Transverse colon (tissue), 4 donors: ENCODE results near the gene RITA1. TPM values are rescaled to one million over a fixed set of nuclear protein-coding genes. Genes with fewer than 3 reads are reported as not detected.

ENCODE experiments used
- DNase-seq: peaks from one replicate; pipeline ENCODE4 v3.0.0-alpha.2; 2019
- H3K27ac ChIP-seq, 4 donors: fragments of 200-600 bp; sonication (generic); 2 replicates each; pipeline ENCODE4 v1.5.1; 2016 to 2018; ENCODE audit warnings: inconsistent platforms in 4 of 4
- H3K27me3 ChIP-seq: fragments of 200-600 bp; sonication (generic); 2 replicates; pipeline ENCODE4 v1.5.1; 2017; ENCODE audit warnings: inconsistent platforms
- H3K36me3 ChIP-seq, 4 donors: fragments of 200-600 bp; sonication (generic); 2 replicates each; pipeline ENCODE4 v1.5.1; 2017 to 2019; ENCODE audit warnings: inconsistent platforms in 4 of 4
- H3K4me1 ChIP-seq, 4 donors: fragments of 200-600 bp; sonication (generic); 2 replicates each; pipeline ENCODE4 v1.5.1; 2017 to 2020; ENCODE audit warnings: inconsistent platforms in 4 of 4
- H3K4me3 ChIP-seq, 4 donors: fragments of 200-600 bp; sonication (generic); 1 replicate in 1 of 4; 2 replicates in 3 of 4; pipeline versions ENCODE4 v1.5.1 to v1.6.1; 2017 to 2019; ENCODE audit warnings: inconsistent platforms in 4 of 4
- H3K9me3 ChIP-seq, 2 donors: fragments of 200-600 bp; sonication (generic); 2 replicates each; pipeline ENCODE4 v1.5.1; 2017 to 2019; ENCODE audit warnings: inconsistent platforms in 2 of 2
- EP300 ChIP-seq: sonication (generic); formaldehyde crosslinking; IDR thresholded peaks from one replicate; pipeline ENCODE4 v1.6.1; 2017; ENCODE audit warnings: antibody characterized with exemption, low read depth
- POLR2A ChIP-seq: fragments of 450-650 bp; IDR thresholded peaks from one replicate; pipeline ENCODE4 v1.6.1; 2016; ENCODE audit warnings: antibody characterized with exemption, mild to moderate bottlenecking, moderate library complexity
- POLR2AphosphoS5 ChIP-seq, 3 donors: sonication (generic); formaldehyde crosslinking; IDR thresholded peaks; one replicate each; pipeline ENCODE4 v1.6.1; 2016; ENCODE audit warnings: antibody characterized with exemption in 3 of 3
- WGBS, 2 donors: methylation state at CpG; one replicate each; pipeline ENCODE4 v1.1.5; 2018; ENCODE audit warnings: low coverage in 1 of 2; 5-methylcytosine and 5-hydroxymethylcytosine counted together
- in situ Hi-C, 4 donors: fragments of 200-750 bp; cut with MboI; loops; one replicate each; pipeline versions ENCODE4 v1.15.0 to v1.15.1; 2017; ENCODE audit warnings: low sequenced_read_pairs in 3 of 4, low pct_ligation_motif_present in 1 of 4, low pct_unique_long_range_greater_than_20kb in 1 of 4
- intact Hi-C: fragments of 100-400 bp; cut with DNase I; formaldehyde crosslinking; loops from one replicate; pipeline ENCODE4 v1.15.1; 2023; ENCODE audit warnings: low total_unique reads
- total RNA-seq, 4 donors: library from RNA; depleted of rRNA; stranded (reverse); fragments of >200 nt; gene quantifications; one replicate each; pipeline ENCODE4 v1.1.0, GENCODE V29; 2016
- TF ChIP-seq, protein P1 (sequence below), 5 experiments: fragments of 200-600 bp in 3 of 5; fragments of 450-650 bp in 2 of 5; sonication (generic) in 3 of 5; IDR thresholded peaks; 1 replicate in 2 of 5; 2 replicates in 3 of 5; pipeline ENCODE4 v1.5.1; 2016 to 2017; ENCODE audit warnings: antibody characterized with exemption in 5 of 5, inconsistent platforms in 3 of 5, mild to moderate bottlenecking in 2 of 5, moderate library complexity in 1 of 5

Gene RITA1
- total RNA-seq, 4 donors from 2014 or later: 17.5 to 41.5 (median 23.8) TPM

DNA sequence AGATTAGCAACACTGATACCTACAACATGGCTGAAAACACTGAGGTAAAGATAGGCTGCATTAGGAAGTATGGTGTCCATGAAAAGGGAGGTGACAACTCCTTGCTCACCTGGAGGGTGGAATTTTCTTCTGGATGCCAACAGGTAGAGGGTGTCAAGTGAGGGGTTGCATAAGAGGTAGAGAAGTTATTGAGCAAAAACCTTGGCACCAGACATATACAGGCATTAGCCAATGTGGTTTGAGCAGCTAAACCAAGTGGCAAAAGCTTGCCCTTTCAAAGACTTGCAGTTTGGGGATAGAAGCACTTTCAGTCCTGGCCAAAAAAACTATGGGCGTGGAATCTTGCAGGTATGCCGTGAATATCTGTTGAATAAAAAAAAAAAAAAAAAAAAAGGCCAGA is 3.8 kb downstream of the RITA1 start:
- DNase-seq: no peak
- Histone ChIP-seq H3K36me3 (peaks cover 0 to 12% (median 3%) of the 10 kb centered on the region in 4 donors), H3K4me1 (peaks cover 8 to 31% (median 26%) of the 10 kb centered on the region in 4 donors), H3K27ac (no peak overlapping the region), H3K4me3 (no peak overlapping the region), H3K27me3 (no peaks in the 10 kb centered on the region), H3K9me3 (no peaks in the 10 kb centered on the region)
- 80% methylated on average over 2 of the region's 2 CpGs; no CpG with 5 or more reads in 1 of the 2 donors for WGBS, 2 donors
- in situ Hi-C loops: loop anchor here in 1 of 4 donors (25.0 kb wide), 1 partner anchor 148 kb away; the partner anchor contains the start of gene SLC8B1
- TF ChIP-seq, protein P1, sequence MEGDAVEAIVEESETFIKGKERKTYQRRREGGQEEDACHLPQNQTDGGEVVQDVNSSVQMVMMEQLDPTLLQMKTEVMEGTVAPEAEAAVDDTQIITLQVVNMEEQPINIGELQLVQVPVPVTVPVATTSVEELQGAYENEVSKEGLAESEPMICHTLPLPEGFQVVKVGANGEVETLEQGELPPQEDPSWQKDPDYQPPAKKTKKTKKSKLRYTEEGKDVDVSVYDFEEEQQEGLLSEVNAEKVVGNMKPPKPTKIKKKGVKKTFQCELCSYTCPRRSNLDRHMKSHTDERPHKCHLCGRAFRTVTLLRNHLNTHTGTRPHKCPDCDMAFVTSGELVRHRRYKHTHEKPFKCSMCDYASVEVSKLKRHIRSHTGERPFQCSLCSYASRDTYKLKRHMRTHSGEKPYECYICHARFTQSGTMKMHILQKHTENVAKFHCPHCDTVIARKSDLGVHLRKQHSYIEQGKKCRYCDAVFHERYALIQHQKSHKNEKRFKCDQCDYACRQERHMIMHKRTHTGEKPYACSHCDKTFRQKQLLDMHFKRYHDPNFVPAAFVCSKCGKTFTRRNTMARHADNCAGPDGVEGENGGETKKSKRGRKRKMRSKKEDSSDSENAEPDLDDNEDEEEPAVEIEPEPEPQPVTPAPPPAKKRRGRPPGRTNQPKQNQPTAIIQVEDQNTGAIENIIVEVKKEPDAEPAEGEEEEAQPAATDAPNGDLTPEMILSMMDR (IDR thresholded peaks at IDR 0.05): no peak
- TF ChIP-seq POLR2A (no peak), EP300 (no peak), POLR2AphosphoS5 (IDR thresholded peaks at IDR 0.05) (no peak)
- intact Hi-C loops: no loop called here

DNA sequence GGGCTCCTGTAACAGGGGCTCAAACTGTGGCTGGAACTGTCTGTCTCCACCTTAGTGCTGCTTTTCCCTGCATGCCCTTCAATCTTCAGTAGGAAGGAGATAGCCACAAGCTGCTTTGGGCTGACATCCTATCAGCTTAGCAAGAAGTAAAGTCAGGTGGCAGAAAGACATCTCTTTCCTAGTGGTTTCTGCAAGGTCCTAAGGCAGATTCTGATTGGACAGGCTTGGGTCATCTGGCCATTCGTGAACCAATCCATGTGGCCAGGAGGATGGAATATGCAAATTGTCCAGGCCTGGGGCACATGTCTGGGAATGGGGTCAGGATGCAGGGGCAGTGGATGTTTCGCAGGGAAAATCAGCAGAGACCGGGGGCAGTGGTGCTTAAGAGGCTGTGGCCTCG is 5.2 kb downstream of the RITA1 start:
- Histone ChIP-seq H3K36me3 (peaks cover 0 to 12% (median 3%) of the 10 kb centered on the region in 4 donors), H3K9me3 (no peaks in the 10 kb centered on the region), H3K4me1 (peaks cover 8 to 30% (median 26%) of the 10 kb centered on the region in 4 donors), H3K27ac (no peak overlapping the region), H3K4me3 (no peak overlapping the region), H3K27me3 (no peaks in the 10 kb centered on the region)
- intact Hi-C loops (loop anchor here (10.0 kb wide), 1 partner anchor 174 kb away; no protein-coding TSS in a partner anchor), in situ Hi-C loops (loop anchor here in 2 of 4 donors (10.0 to 25.0 kb wide), 3 partner anchors 147 to 244 kb away; partner anchors contain the start of genes SDSL (in 1 of the 2) and SLC8B1 (in 1 of the 2))
- DNase-seq: no peak
- WGBS, 2 donors: 84% methylated on average over 4 of the region's 4 CpGs; no CpG with 5 or more reads in 1 of the 2 donors
- TF ChIP-seq POLR2AphosphoS5 (IDR thresholded peaks at IDR 0.05) (no peak), EP300 (no peak), POLR2A (no peak)
- TF ChIP-seq, protein P1 (IDR thresholded peaks at IDR 0.05): no peak

DNA sequence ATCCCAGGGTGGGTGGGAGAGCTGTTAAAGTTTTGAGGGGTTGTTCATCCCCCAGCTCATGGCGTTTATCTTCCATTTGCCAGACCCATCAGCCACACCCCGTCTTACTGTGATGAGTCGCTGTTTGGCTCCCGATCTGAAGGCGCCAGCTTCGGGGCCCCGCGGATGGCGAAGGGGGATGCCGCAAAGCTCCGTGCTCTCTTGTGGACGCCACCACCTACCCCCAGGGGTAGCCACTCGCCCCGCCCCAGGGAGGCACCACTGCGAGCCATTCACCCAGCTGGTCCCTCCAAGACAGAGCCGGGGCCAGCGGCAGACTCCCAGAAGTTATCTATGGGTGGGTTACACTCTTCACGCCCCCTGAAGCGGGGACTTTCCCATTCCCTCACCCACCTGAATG is 5.7 kb downstream of the RITA1 start:
- WGBS, 2 donors: 96% methylated on average over 19 of the region's 19 CpGs; no CpG with 5 or more reads in 1 of the 2 donors
- Histone ChIP-seq H3K9me3 (no peaks in the 10 kb centered on the region), H3K4me3 (no peak overlapping the region), H3K4me1 (peaks cover 8 to 28% (median 23%) of the 10 kb centered on the region in 4 donors), H3K27me3 (no peaks in the 10 kb centered on the region), H3K27ac (no peak overlapping the region), H3K36me3 (peaks cover 0 to 12% (median 3%) of the 10 kb centered on the region in 4 donors)
- intact Hi-C loops (loop anchor here (10.0 kb wide), 1 partner anchor 174 kb away; no protein-coding TSS in a partner anchor), in situ Hi-C loops (loop anchor here in 2 of 4 donors (10.0 to 25.0 kb wide), 3 partner anchors 146 to 244 kb away; partner anchors contain the start of genes SDSL (in 1 of the 2) and SLC8B1 (in 1 of the 2))
- TF ChIP-seq, protein P1 (IDR thresholded peaks at IDR 0.05): no peak
- no peak for TF ChIP-seq EP300
- TF ChIP-seq POLR2A: no peak
- no peak for TF ChIP-seq POLR2AphosphoS5 (IDR thresholded peaks at IDR 0.05)
- no peak for DNase-seq

DNA sequence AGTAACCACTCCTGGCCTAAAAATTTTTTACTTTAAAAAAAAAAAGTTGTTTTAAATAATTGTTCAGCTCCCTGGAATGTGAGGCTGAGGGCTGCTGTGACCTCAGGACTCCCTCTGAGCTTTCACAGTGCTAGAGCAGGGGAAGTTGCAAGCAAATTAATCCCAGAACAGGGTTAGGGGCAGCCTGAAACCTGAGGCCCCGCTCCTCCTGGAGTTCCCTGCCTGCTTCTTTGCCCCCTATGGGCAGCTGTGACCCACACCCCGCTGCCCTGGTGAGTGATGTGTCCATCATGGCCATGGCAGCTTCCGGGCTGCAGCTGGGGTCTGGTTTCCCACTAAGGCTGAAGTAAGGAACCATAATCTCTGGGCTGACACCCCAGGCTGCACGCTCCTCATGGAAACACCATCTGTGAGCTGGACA is 9.5 kb downstream of the RITA1 start:
- peaks cover 0 to 12% (median 3%) of the 10 kb centered on the region in 4 donors for H3K36me3 ChIP-seq
- H3K27ac ChIP-seq: no peak overlapping the region
- in situ Hi-C loops (loop anchor here in 2 of 4 donors (10.0 to 25.0 kb wide), 3 partner anchors 142 to 240 kb away; partner anchors contain the start of genes SDSL (in 1 of the 2) and SLC8B1 (in 1 of the 2)), intact Hi-C loops (loop anchor here (5.0 to 10.0 kb wide), 2 partner anchors 170 to 1347 kb away; no protein-coding TSS in a partner anchor)
- H3K4me1 ChIP-seq: peaks cover 0 to 17% (median 12%) of the 10 kb centered on the region in 4 donors
- TF ChIP-seq, protein P1 (IDR thresholded peaks at IDR 0.05): no peak
- no peak for TF ChIP-seq POLR2A
- no peak for TF ChIP-seq EP300
- TF ChIP-seq POLR2AphosphoS5 (IDR thresholded peaks at IDR 0.05): no peak
- no peak for DNase-seq
- no peaks in the 10 kb centered on the region for H3K9me3 ChIP-seq
- no peaks in the 10 kb centered on the region for H3K27me3 ChIP-seq
- H3K4me3 ChIP-seq: no peak overlapping the region
- 87% methylated on average over 4 of the region's 4 CpGs; no CpG with 5 or more reads in 1 of the 2 donors for WGBS, 2 donors
